GM19452 (cell line): Measurements from ENCODE around the gene SLC41A3.

Experiments
- ATAC-seq: cut with Tn5 transposase; IDR thresholded peaks from one replicate; pipeline ENCODE4 v1.9.1; 2021; ENCODE audit not compliant: unreplicated experiment

The SLC41A3 gene

GRCh38 chr3:126121074-126121473, 37.1 kb upstream of the SLC41A3 start:
- no peak for ATAC-seq

GRCh38 chr3:126119976-126120375, 36.1 kb upstream of the SLC41A3 start:
- ATAC-seq = no peak

- no peak for ATAC-seq
Measured at GRCh38 chr3:126119008-126119675, 35.2 kb upstream of the SLC41A3 start.

GRCh38 chr3:126118591-126118990, 34.7 kb upstream of the SLC41A3 start:
- ATAC-seq = no peak

- no peak for ATAC-seq
Measured at GRCh38 chr3:126117786-126118185, 33.9 kb upstream of the SLC41A3 start.

- ATAC-seq = no peak
Measured at GRCh38 chr3:126117212-126117611, 33.3 kb upstream of the SLC41A3 start.

GRCh38 chr3:126116526-126116925, 32.6 kb upstream of the SLC41A3 start:
- no peak for ATAC-seq

GRCh38 chr3:126114443-126115386, 30.8 kb upstream of the SLC41A3 start:
- ATAC-seq = no peak

- ATAC-seq = no peak
Measured at GRCh38 chr3:126113733-126114442, 30.0 kb upstream of the SLC41A3 start.

GRCh38 chr3:126113238-126113555, 29.3 kb upstream of the SLC41A3 start:
- ATAC-seq = no peak

- no peak for ATAC-seq
Measured at GRCh38 chr3:126112531-126113237, 28.8 kb upstream of the SLC41A3 start.

- no peak for ATAC-seq
Measured at GRCh38 chr3:126111566-126112475, 27.9 kb upstream of the SLC41A3 start.

GRCh38 chr3:126111126-126111551, 27.2 kb upstream of the SLC41A3 start:
- ATAC-seq = no peak

- no peak for ATAC-seq
Measured at GRCh38 chr3:126110431-126111125, 26.7 kb upstream of the SLC41A3 start.

- ATAC-seq = no peak
Measured at GRCh38 chr3:126109880-126110235, 25.9 kb upstream of the SLC41A3 start.

- no peak for ATAC-seq
Measured at GRCh38 chr3:126109146-126109879, 25.4 kb upstream of the SLC41A3 start.

GRCh38 chr3:126108676-126109050, 24.7 kb upstream of the SLC41A3 start:
- no peak for ATAC-seq

GRCh38 chr3:126107957-126108675, 24.2 kb upstream of the SLC41A3 start:
- no peak for ATAC-seq
